Tibial artery (tissue), 4 donors: ENCODE measurements around the gene INHBE.
A peak's percentile ranks its signal among the peaks of the same experiment; 100 is the strongest.

Source experiments
- DNase-seq, 2 donors: peaks; one replicate each; pipeline ENCODE4 v3.0.0-alpha.2; 2019
- H3K27ac ChIP-seq, 2 donors: fragments of 200-600 bp; sonication (generic) in 1 of 2; 1 replicate in 1 of 2; 2 replicates in 1 of 2; pipeline ENCODE4 v1.5.1; 2018 to 2019; ENCODE audit warnings: mild to moderate bottlenecking in 1 of 2
- H3K27me3 ChIP-seq, 2 donors: fragments of 200-600 bp; sonication (generic) in 1 of 2; one replicate each; pipeline versions ENCODE4 v1.5.1 to v1.6.0; 2016 to 2019
- H3K36me3 ChIP-seq, 3 donors: fragments of 200-600 bp; sonication (generic) in 2 of 3; one replicate each; pipeline ENCODE4 v1.5.1; 2016 to 2019; ENCODE audit warnings: mild to moderate bottlenecking in 2 of 3
- H3K4me1 ChIP-seq, 4 donors: fragments of 200-600 bp; sonication (generic) in 2 of 4; 1 replicate in 3 of 4; 2 replicates in 1 of 4; pipeline ENCODE4 v1.5.1; 2016 to 2019
- H3K4me3 ChIP-seq, 2 donors: fragments of 200-600 bp; sonication (generic) in 1 of 2; 1 replicate in 1 of 2; 2 replicates in 1 of 2; pipeline ENCODE4 v1.5.1; 2018 to 2019; ENCODE audit warnings: mild to moderate bottlenecking in 2 of 2
- H3K9me3 ChIP-seq, 3 donors: fragments of 200-600 bp; sonication (generic) in 1 of 3; one replicate each; pipeline ENCODE4 v1.5.1; 2016 to 2019
- CTCF ChIP-seq, 2 experiments: fragments of 200-600 bp in 1 of 2; fragments of 450-650 bp in 1 of 2; IDR thresholded peaks; one replicate each; pipeline ENCODE4 v1.5.1; 2017 to 2019; ENCODE audit warnings: antibody characterized with exemption in 2 of 2, mild to moderate bottlenecking in 1 of 2, moderate library complexity in 1 of 2
- intact Hi-C: fragments of 100-400 bp; cut with DNase I; formaldehyde crosslinking; loops from one replicate; pipeline ENCODE4 v1.15.0; 2023; ENCODE audit warnings: low total_unique reads

INHBE gene

DNA sequence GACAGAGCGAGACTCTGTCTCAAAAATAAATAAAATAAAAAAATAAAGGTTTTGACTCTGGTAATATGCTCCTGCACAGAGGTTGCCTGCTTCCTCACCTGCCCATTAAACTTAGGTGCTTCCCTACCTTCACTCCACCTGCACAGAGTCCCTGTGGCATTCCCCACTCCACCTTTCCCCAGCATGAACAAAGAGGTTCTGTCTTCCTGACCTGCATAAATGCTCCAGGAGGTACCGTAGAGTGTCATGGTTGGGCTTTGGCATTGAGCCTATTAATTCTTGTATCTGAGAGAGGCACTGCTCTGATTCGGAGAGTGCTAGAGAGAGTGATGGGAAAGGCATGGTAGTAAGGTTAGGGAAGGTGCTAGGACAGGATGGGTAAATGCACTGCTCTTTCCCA is 18.3 kb downstream of the INHBE start:
- intact Hi-C loops = no loop called here
- Histone ChIP-seq H3K9me3 (no peaks in the 10 kb centered on the region), H3K4me3 (no peak overlapping the region), H3K27me3 (peaks cover 0 to 76% of the 10 kb centered on the region in 2 donors), H3K4me1 (peaks cover 0 to 19% (median 14%) of the 10 kb centered on the region in 4 donors), H3K27ac (no peak overlapping the region), H3K36me3 (no peaks in the 10 kb centered on the region)
- DNase-seq = no peak
- no peak for TF ChIP-seq CTCF (IDR thresholded peaks at IDR 0.05)

- TF ChIP-seq CTCF (IDR thresholded peaks at IDR 0.05) = no peak
- no peak for DNase-seq
- H3K4me3 ChIP-seq = no peak overlapping the region
- no peaks in the 10 kb centered on the region for H3K9me3 ChIP-seq
- no peak overlapping the region for H3K27ac ChIP-seq
- peaks cover 0 to 19% (median 14%) of the 10 kb centered on the region in 4 donors for H3K4me1 ChIP-seq
- H3K27me3 ChIP-seq = peaks cover 0 to 80% of the 10 kb centered on the region in 2 donors
- H3K36me3 ChIP-seq = no peaks in the 10 kb centered on the region
- intact Hi-C loops = no loop called here
Observed at GRCh38 chr12:57473886-57474285, 18.8 kb downstream of the INHBE start.

GRCh38 chr12:57474430-57474829 is 19.3 kb downstream of the INHBE start:
- Histone ChIP-seq H3K27me3 (peaks cover 0 to 81% of the 10 kb centered on the region in 2 donors), H3K36me3 (no peaks in the 10 kb centered on the region), H3K4me3 (no peak overlapping the region), H3K9me3 (no peaks in the 10 kb centered on the region), H3K27ac (no peak overlapping the region), H3K4me1 (peaks cover 0 to 19% (median 14%) of the 10 kb centered on the region in 4 donors)
- DNase-seq = no peak
- intact Hi-C loops = no loop called here
- TF ChIP-seq CTCF (IDR thresholded peaks at IDR 0.05) = no peak

DNA sequence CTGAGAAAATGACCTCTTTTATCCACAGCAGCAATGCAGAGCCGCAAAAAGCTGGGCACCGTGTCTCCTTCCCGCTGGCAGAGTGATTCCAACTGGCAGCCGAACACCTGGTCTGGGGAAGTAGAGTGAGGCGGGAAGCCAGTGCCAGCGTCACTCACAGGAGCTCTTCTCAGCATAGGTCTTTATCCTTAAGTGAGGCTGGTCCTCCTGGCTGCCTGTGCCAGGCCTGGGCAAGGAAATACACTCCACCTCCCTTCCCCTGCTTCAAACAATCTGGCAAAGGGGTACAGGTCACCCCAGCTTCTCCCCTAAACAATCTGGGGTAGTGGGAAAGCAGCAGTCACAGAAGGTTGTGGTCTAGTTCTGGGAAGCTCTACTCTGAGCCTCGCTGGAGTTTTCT is 19.8 kb downstream of the INHBE start:
- peaks cover 0 to 19% (median 14%) of the 10 kb centered on the region in 4 donors for H3K4me1 ChIP-seq
- DNase-seq = no peak
- no peaks in the 10 kb centered on the region for H3K36me3 ChIP-seq
- no peak for TF ChIP-seq CTCF (IDR thresholded peaks at IDR 0.05)
- intact Hi-C loops = no loop called here
- H3K27ac ChIP-seq = no peak overlapping the region
- H3K9me3 ChIP-seq = no peaks in the 10 kb centered on the region
- H3K4me3 ChIP-seq = peak overlapping the region in 1 of 2 donors; percentile 52
- peaks cover 0 to 81% of the 10 kb centered on the region in 2 donors for H3K27me3 ChIP-seq

GRCh38 chr12:57475271-57476161 is 20.4 kb downstream of the INHBE start:
- H3K9me3 ChIP-seq = no peaks in the 10 kb centered on the region
- intact Hi-C loops = no loop called here
- H3K4me1 ChIP-seq = peaks cover 0 to 19% (median 14%) of the 10 kb centered on the region in 4 donors
- H3K27me3 ChIP-seq = peaks cover 0 to 78% of the 10 kb centered on the region in 2 donors
- peak overlapping the region; percentile 33 to 52 for H3K4me3 ChIP-seq
- DNase-seq = no peak
- no peak overlapping the region for H3K27ac ChIP-seq
- no peaks in the 10 kb centered on the region for H3K36me3 ChIP-seq
- TF ChIP-seq CTCF (IDR thresholded peaks at IDR 0.05) = no peak
